ENCODE data around the gene TRMT2A.

DNA sequence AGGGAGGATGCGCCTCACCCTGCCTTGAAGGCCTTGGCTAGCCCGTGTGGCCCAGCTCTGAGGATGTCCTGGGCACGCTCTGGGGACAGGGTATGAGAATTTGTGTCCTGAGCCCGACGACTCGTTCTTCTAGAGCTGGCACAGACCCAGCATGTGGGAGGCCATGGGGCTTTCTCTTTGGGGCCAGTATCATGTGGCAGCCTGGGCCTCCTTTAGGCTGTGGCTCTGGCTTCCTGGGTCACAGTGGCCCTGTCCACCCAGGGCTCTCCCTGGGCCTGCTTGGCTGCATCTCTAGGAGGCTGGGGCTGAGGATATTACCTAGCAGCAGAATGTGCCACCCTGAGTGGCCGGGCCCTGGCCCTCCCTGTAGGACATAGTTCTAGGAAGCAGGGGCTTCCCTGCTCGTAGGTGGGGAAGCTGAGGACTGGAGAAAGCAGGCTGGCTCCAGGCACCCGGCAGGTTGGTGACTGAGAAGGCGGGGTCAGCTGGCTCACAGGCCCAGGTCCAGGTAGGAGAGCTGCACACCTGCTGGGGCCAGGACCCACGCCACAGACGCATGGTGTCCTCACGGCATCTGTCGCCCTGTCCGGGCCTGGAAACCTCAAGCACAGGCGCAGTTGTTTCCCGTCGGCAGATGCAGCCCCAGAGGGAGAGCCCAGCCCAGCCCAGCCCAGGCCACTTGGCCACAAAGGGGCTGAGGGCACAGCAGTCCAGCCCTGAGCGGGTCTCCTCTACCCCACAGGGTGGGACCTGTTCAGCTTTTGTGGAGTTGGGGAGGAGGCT lies 27.0 kb upstream of the TRMT2A start:
- TF ChIP-seq, protein P1, sequence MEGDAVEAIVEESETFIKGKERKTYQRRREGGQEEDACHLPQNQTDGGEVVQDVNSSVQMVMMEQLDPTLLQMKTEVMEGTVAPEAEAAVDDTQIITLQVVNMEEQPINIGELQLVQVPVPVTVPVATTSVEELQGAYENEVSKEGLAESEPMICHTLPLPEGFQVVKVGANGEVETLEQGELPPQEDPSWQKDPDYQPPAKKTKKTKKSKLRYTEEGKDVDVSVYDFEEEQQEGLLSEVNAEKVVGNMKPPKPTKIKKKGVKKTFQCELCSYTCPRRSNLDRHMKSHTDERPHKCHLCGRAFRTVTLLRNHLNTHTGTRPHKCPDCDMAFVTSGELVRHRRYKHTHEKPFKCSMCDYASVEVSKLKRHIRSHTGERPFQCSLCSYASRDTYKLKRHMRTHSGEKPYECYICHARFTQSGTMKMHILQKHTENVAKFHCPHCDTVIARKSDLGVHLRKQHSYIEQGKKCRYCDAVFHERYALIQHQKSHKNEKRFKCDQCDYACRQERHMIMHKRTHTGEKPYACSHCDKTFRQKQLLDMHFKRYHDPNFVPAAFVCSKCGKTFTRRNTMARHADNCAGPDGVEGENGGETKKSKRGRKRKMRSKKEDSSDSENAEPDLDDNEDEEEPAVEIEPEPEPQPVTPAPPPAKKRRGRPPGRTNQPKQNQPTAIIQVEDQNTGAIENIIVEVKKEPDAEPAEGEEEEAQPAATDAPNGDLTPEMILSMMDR (optimal IDR thresholded peaks at IDR 0.05 in 1 of 3, IDR thresholded peaks at IDR 0.05 in 1 of 3, conservative IDR thresholded peaks at IDR 0.05 in 1 of 3; ENCODE audit: extremely low read depth in 1 of 3, insufficient read depth in 2 of 3, low read length in 3 of 3) = no peak
- no peak for TF ChIP-seq EZH2 (IDR thresholded peaks at IDR 0.05; ENCODE audit: low read length)

Data from keratinocyte (primary cell).